ENCODE measurements around the gene S100A9.

DNA sequence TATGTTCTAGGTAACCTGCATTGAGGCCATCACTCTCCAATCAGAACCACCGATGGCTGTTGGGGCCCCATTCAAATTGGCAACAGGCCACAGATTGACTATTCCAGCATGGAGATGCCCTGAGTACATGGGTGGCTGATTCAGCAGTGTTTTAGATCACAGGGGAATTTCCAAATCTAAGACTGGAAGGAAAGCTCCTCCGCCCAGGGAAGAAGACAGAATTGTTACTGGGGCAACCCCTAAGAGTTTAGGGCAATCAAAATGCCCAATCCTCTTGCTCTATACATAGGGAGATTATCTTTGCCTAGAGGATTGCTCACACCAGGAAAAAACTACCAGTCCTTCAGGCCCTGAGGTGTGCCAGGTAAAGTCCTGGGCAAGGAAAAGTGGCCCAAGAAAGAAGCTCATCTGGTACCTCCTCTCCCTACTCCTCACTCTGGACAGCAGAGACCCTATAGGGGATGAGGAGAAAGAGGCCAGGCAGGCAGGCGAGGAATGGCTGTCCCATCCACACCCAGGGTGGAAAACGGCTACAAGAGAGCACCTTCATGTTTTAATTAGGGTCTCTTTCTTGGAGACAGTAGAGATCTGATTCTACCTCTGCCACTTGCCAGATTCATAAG lies 27.4 kb downstream of the S100A9 start:
- no peak for TF ChIP-seq EZH2phosphoT487 (IDR thresholded peaks at IDR 0.05; ENCODE audit: borderline replicate concordance, low read length)
- TF ChIP-seq, protein P1, sequence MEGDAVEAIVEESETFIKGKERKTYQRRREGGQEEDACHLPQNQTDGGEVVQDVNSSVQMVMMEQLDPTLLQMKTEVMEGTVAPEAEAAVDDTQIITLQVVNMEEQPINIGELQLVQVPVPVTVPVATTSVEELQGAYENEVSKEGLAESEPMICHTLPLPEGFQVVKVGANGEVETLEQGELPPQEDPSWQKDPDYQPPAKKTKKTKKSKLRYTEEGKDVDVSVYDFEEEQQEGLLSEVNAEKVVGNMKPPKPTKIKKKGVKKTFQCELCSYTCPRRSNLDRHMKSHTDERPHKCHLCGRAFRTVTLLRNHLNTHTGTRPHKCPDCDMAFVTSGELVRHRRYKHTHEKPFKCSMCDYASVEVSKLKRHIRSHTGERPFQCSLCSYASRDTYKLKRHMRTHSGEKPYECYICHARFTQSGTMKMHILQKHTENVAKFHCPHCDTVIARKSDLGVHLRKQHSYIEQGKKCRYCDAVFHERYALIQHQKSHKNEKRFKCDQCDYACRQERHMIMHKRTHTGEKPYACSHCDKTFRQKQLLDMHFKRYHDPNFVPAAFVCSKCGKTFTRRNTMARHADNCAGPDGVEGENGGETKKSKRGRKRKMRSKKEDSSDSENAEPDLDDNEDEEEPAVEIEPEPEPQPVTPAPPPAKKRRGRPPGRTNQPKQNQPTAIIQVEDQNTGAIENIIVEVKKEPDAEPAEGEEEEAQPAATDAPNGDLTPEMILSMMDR (IDR thresholded peaks at IDR 0.05; ENCODE audit: low read depth, low read length, poor library complexity, severe bottlenecking): no peak

Measured in DOHH2 (cell line).